Tibial artery (tissue), 4 donors: ENCODE results near the gene ARID2.

ENCODE experiments used
- DNase-seq, 2 donors: peaks; one replicate each; pipeline ENCODE4 v3.0.0-alpha.2; 2019
- H3K27ac ChIP-seq, 2 donors: fragments of 200-600 bp; sonication (generic) in 1 of 2; 1 replicate in 1 of 2; 2 replicates in 1 of 2; pipeline ENCODE4 v1.5.1; 2018 to 2019; ENCODE audit warnings: mild to moderate bottlenecking in 1 of 2
- H3K27me3 ChIP-seq, 2 donors: fragments of 200-600 bp; sonication (generic) in 1 of 2; one replicate each; pipeline versions ENCODE4 v1.5.1 to v1.6.0; 2016 to 2019
- H3K36me3 ChIP-seq, 3 donors: fragments of 200-600 bp; sonication (generic) in 2 of 3; one replicate each; pipeline ENCODE4 v1.5.1; 2016 to 2019; ENCODE audit warnings: mild to moderate bottlenecking in 2 of 3
- H3K4me1 ChIP-seq, 4 donors: fragments of 200-600 bp; sonication (generic) in 2 of 4; 1 replicate in 3 of 4; 2 replicates in 1 of 4; pipeline ENCODE4 v1.5.1; 2016 to 2019
- H3K4me3 ChIP-seq, 2 donors: fragments of 200-600 bp; sonication (generic) in 1 of 2; 1 replicate in 1 of 2; 2 replicates in 1 of 2; pipeline ENCODE4 v1.5.1; 2018 to 2019; ENCODE audit warnings: mild to moderate bottlenecking in 2 of 2
- H3K9me3 ChIP-seq, 3 donors: fragments of 200-600 bp; sonication (generic) in 1 of 3; one replicate each; pipeline ENCODE4 v1.5.1; 2016 to 2019
- intact Hi-C: fragments of 100-400 bp; cut with DNase I; formaldehyde crosslinking; loops from one replicate; pipeline ENCODE4 v1.15.0; 2023; ENCODE audit warnings: low total_unique reads
- TF ChIP-seq, protein P1 (sequence below), 2 experiments: fragments of 200-600 bp in 1 of 2; fragments of 450-650 bp in 1 of 2; IDR thresholded peaks; one replicate each; pipeline ENCODE4 v1.5.1; 2017 to 2019; ENCODE audit warnings: antibody characterized with exemption in 2 of 2, mild to moderate bottlenecking in 1 of 2, moderate library complexity in 1 of 2

The ARID2 gene

GRCh38 chr12:45883187-45883586 lies 153.7 kb downstream of the ARID2 start:
- Histone ChIP-seq H3K27ac (no peak overlapping the region), H3K9me3 (no peaks in the 10 kb centered on the region), H3K4me1 (peaks cover 0 to 15% (median 1%) of the 10 kb centered on the region in 4 donors), H3K27me3 (no peaks in the 10 kb centered on the region), H3K4me3 (no peak overlapping the region), H3K36me3 (peaks cover 4 to 25% (median 18%) of the 10 kb centered on the region in 3 donors)
- intact Hi-C loops = no loop called here
- TF ChIP-seq, protein P1, sequence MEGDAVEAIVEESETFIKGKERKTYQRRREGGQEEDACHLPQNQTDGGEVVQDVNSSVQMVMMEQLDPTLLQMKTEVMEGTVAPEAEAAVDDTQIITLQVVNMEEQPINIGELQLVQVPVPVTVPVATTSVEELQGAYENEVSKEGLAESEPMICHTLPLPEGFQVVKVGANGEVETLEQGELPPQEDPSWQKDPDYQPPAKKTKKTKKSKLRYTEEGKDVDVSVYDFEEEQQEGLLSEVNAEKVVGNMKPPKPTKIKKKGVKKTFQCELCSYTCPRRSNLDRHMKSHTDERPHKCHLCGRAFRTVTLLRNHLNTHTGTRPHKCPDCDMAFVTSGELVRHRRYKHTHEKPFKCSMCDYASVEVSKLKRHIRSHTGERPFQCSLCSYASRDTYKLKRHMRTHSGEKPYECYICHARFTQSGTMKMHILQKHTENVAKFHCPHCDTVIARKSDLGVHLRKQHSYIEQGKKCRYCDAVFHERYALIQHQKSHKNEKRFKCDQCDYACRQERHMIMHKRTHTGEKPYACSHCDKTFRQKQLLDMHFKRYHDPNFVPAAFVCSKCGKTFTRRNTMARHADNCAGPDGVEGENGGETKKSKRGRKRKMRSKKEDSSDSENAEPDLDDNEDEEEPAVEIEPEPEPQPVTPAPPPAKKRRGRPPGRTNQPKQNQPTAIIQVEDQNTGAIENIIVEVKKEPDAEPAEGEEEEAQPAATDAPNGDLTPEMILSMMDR (IDR thresholded peaks at IDR 0.05) = no peak
- no peak for DNase-seq

- TF ChIP-seq, protein P1 (IDR thresholded peaks at IDR 0.05) = no peak
- H3K27ac ChIP-seq = no peak overlapping the region
- intact Hi-C loops = no loop called here
- H3K4me1 ChIP-seq = no peaks in the 10 kb centered on the region
- no peaks in the 10 kb centered on the region for H3K9me3 ChIP-seq
- DNase-seq = no peak
- no peak overlapping the region for H3K4me3 ChIP-seq
- H3K27me3 ChIP-seq = no peaks in the 10 kb centered on the region
- H3K36me3 ChIP-seq = peaks cover 6 to 22% (median 19%) of the 10 kb centered on the region in 3 donors
Observed at GRCh38 chr12:45886685-45887084, 157.2 kb downstream of the ARID2 start.

DNA sequence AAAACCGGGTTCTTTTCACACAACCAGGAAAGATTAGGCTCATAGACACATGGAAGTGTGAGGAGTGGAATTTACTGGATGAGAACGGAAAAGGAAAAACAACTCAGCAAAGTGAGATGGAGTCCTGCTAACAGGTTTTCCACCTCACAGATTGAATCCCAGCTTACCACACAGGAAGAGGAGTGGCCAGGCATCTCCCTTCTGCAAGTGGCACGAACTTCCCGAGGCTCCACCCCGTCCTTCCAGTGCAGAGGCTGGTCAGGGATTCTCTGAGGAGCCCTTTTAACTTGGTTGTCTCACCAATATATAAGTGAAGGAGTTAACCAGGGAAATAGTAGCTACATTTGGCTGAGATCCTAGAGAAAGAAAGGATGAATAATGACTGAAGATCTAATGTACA lies 158.0 kb downstream of the ARID2 start:
- TF ChIP-seq, protein P1 (IDR thresholded peaks at IDR 0.05) = no peak
- intact Hi-C loops = no loop called here
- Histone ChIP-seq H3K27me3 (no peaks in the 10 kb centered on the region), H3K36me3 (peaks cover 14 to 25% (median 24%) of the 10 kb centered on the region in 3 donors), H3K27ac (no peak overlapping the region), H3K9me3 (no peaks in the 10 kb centered on the region), H3K4me3 (no peak overlapping the region), H3K4me1 (no peaks in the 10 kb centered on the region)
- no peak for DNase-seq

GRCh38 chr12:45890276-45890675 lies 160.8 kb downstream of the ARID2 start:
- Histone ChIP-seq H3K4me3 (no peak overlapping the region), H3K36me3 (peaks cover 34 to 47% (median 42%) of the 10 kb centered on the region in 3 donors), H3K27ac (no peak overlapping the region), H3K9me3 (no peaks in the 10 kb centered on the region), H3K4me1 (no peaks in the 10 kb centered on the region), H3K27me3 (no peaks in the 10 kb centered on the region)
- no peak for DNase-seq
- intact Hi-C loops = no loop called here
- TF ChIP-seq, protein P1 (IDR thresholded peaks at IDR 0.05) = no peak

- Histone ChIP-seq H3K27me3 (no peaks in the 10 kb centered on the region), H3K27ac (no peak overlapping the region), H3K36me3 (peaks cover 38 to 64% (median 43%) of the 10 kb centered on the region in 3 donors), H3K4me3 (no peak overlapping the region), H3K4me1 (no peaks in the 10 kb centered on the region), H3K9me3 (no peaks in the 10 kb centered on the region)
- TF ChIP-seq, protein P1 (IDR thresholded peaks at IDR 0.05) = no peak
- intact Hi-C loops = no loop called here
- no peak for DNase-seq
Observed at GRCh38 chr12:45893240-45893639, 163.7 kb downstream of the ARID2 start.

- Histone ChIP-seq H3K36me3 (peaks cover 38 to 69% (median 51%) of the 10 kb centered on the region in 3 donors), H3K27me3 (no peaks in the 10 kb centered on the region), H3K4me3 (no peak overlapping the region), H3K9me3 (no peaks in the 10 kb centered on the region), H3K27ac (no peak overlapping the region), H3K4me1 (no peaks in the 10 kb centered on the region)
- no peak for DNase-seq
- intact Hi-C loops = no loop called here
- TF ChIP-seq, protein P1 (IDR thresholded peaks at IDR 0.05) = no peak
Observed at GRCh38 chr12:45895961-45896360, 166.5 kb downstream of the ARID2 start.
